ENCODE results near the gene ATP8B4. TPM values are rescaled to one million over a fixed set of nuclear protein-coding genes. Genes with fewer than 3 reads are reported as not detected.
A peak's percentile ranks its signal among the peaks of the same experiment; 100 is the strongest.

The ATP8B4 gene
- total RNA-seq, 1 donor = 0.99 TPM

GRCh38 chr15:49809894-49810609 is 309.0 kb downstream of the ATP8B4 start:
- H3K4me3 ChIP-seq (ENCODE audit: low read depth, low read length) = no peak overlapping the region
- TF ChIP-seq CTCF (IDR thresholded peaks at IDR 0.05; ENCODE audit: insufficient read depth, low read length) = no peak

GRCh38 chr15:49808341-49808740 is 310.7 kb downstream of the ATP8B4 start:
- DNase-seq (ENCODE audit: low read depth) = no peak
- TF ChIP-seq CTCF (IDR thresholded peaks at IDR 0.05; ENCODE audit: insufficient read depth, low read length) = no peak
- H3K4me3 ChIP-seq (ENCODE audit: low read depth, low read length) = no peak overlapping the region

More at GRCh38 chr15:49809894-49810609, 309.0 kb downstream of the ATP8B4 start:
- DNase-seq (ENCODE audit: low read depth) = peak; percentile 22

Small RNAs within 50 kb of the gene (small RNA-seq; reads per million reads assigned to genes)
- gene RNA5SP394 = not detected

Other genes starting within 250 kb of the ATP8B4 start
- not detected in 2 replicates for gene SLC27A2, start 63.0 kb upstream of the ATP8B4 start, total RNA-seq (ENCODE audit: low replicate concordance)
- not detected in 2 replicates for gene HDC, start 146.5 kb upstream of the ATP8B4 start, total RNA-seq (ENCODE audit: low replicate concordance)
- gene GABPB1, start 236.0 kb upstream of the ATP8B4 start, total RNA-seq (ENCODE audit: low replicate concordance) = 13.7 and 31.9 TPM in 2 replicates